ENCODE results near the gene CACNA1B.

CACNA1B gene

DNA sequence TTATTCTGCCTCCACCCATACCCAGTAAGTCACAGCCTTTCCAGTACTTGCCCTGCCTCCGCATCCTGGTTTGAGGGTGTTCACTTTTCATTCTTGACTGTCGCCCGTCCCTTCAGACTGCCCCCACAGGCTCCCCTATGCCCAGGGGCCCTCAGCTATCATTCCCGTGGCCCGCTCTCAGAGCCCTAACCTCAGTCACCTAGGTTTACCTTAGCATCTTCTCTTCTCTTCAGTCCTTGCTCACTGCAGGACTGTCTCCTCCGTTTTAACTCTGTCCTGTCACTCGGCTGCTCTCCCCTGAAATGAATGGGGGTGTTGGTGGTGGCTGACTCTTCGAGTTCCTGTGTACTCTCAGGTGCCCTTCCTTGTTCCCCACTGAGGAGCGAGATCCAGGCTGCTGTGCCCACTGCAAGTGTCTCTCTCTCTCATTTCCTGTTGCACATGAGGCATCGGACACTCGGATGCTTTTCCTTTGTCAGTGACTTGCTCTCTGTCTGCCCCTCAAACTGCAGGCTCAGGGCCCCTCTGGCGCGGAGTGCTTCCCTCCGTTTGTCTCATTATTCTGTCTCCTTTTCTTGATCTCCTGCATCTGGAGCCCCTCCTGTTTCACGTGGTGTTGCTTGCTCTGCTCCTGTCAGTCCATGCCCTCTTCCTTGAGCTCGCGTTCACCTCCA, 89.8 kb downstream of the CACNA1B start:
- no peak for DNase-seq (ENCODE audit: low spot score)

GRCh38 chr9:137968235-137968634, 90.7 kb downstream of the CACNA1B start:
- DNase-seq (ENCODE audit: low spot score): no peak

DNA sequence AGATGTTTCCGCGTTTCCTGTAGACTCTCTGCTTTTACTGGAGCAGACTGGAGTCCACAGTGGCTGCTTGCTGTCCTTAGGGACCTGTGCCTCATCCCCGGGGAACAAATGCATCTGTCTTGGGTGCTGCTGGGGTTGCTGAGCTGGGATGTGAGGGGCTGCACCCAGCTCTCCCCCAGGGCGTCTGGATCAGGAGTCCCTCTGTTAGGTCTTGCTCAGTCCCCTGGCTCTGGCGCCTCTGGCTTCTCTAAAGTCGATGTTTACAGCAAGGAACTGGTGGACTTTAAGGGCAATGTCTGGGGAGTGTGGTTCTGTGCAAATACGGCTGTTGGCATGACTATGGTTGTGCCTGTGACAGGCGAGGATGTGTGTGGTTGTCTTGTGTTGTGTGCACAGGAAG, 91.4 kb downstream of the CACNA1B start:
- no peak for DNase-seq (ENCODE audit: low spot score)

DNA sequence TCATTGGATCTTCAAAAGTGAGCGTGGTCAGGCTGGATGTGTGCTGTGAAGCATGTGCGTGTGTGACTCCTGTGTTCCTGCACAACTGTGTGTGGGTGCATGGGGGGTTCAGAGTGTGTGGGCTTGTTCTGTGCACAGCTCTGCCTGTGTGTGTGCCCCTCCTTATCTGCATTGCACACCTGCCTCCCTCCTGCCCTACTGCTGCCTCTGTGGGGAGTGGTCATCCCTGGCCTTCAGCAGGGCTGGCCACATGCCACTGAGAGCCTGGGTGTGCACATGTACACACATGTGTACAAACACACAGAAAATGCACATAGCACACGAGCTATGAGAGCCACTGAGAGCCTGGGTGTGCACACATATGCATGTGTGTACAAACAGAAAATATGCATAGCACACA, 92.1 kb downstream of the CACNA1B start:
- no peak for DNase-seq (ENCODE audit: low spot score)

- DNase-seq (ENCODE audit: low spot score): no peak
Observed at GRCh38 chr9:137970098-137970497, 92.5 kb downstream of the CACNA1B start.

- DNase-seq (ENCODE audit: low spot score): no peak
Observed at GRCh38 chr9:137970686-137971476, 93.3 kb downstream of the CACNA1B start.

DNA sequence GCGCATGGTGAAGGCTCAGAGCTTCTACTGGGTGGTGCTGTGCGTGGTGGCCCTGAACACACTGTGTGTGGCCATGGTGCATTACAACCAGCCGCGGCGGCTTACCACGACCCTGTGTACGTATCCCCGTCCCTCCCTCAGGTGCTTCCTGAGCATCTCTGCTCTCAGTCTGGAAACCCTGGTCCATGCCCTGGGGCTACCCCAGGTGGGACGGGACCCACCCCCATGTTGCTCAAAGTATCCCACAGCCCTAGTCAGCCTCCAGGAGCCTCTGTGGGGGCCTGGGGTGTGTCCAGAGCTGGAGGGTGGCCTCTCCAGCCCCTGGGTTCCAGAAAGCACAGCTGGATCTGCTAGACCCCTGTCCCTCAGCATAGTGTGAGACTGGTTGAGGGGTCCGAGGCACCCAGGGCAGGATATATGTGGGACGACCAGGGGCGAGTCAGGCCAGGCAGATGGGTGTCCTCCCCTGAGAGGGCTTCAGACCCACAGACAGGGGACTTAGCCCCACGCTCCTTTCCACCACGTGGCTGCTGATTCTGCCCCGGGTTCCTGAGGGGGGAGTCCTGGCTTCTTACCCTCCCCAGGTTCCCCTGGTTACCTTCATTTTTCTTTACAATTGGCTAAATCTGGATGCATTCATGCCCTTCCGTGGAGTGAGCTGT, 94.0 kb downstream of the CACNA1B start:
- DNase-seq (ENCODE audit: low spot score): no peak

DNA sequence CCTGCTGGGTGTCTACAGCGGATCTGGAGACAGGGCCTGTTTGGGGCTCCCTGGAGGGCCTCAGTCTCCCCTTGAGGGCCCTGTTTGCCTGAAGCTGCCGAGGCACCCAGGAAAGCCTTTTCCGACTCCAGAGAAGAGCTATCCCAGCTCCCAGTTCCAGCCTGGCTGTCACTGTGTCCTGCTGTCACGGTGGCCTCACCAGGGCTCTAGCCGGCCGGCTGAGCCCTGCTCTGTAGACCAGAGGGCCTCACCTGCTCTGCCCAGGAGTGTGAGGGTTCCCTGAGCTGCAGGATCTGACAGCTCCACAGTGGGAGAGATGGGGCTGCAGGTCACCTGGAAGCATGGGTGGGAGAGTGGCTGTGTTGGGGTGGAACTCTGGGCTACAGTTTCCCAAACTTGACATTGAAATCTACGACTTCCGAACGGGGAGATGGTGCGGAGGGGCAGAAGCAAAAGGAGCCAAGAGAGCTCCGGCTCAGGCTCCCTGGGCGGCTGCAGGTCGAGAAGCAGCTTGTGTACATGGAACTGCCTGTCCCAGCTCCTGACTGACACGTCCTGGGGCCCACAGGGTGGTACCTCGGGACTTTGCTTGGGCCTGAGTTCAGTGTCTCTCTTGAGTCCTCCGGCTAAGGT, 94.9 kb downstream of the CACNA1B start:
- DNase-seq (ENCODE audit: low spot score): no peak

DNA sequence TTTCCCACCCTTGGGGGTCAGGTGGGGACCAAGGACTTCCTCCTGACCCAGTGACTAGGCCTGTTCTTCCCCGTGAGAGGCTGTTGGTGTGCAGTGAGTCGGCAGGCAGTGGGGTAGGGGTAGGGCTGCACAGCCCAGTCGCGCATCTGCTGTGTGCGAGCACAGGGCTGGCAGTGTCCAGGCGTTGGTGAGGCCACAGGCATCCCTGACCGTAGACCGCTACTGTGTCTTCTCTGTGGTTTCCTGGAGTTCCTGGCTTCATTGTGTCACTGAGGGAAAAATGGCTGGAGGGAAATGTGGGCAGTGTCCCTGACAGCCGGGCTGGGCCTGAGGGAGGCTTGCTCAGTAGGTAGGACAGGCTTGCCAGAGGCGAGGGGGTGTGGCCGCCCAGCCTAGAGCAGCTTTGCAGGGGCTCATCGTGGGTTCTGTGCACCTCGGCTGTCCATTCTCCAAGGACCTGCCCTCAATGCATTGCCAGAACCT, 95.4 kb downstream of the CACNA1B start:
- DNase-seq (ENCODE audit: low spot score): no peak

DNA sequence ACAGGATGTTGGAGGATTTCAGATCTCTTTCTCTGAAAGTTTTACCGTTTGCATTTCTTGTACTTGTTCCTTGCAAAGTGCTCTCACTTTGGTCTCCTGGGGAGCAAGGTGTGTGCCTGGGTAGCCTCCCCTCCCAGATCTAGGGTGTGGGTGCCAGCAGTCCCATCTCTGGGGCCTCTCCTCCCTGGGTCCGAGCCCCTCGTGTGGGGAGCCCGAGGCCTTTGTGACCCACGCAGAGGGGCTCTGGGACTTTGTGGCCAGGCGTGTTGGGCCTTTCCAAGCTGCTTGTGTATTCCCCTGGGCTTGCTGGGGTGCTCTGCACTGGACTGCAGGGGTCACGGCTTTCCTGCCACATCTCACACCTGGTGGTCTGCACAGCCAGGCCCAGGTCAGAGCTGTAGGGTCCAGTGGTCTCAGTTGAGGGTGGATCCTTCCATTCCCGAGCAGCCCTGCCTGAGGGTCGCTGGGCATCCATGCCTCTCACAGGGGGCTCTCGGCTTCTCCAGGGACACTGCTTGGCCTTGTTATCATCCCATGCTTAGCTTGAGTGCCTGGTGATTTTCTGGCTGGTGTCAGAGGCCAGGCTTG, 96.3 kb downstream of the CACNA1B start:
- no peak for DNase-seq (ENCODE audit: low spot score)

- no peak for DNase-seq (ENCODE audit: low spot score)
Observed at GRCh38 chr9:137974746-137975526, 97.4 kb downstream of the CACNA1B start.

DNA sequence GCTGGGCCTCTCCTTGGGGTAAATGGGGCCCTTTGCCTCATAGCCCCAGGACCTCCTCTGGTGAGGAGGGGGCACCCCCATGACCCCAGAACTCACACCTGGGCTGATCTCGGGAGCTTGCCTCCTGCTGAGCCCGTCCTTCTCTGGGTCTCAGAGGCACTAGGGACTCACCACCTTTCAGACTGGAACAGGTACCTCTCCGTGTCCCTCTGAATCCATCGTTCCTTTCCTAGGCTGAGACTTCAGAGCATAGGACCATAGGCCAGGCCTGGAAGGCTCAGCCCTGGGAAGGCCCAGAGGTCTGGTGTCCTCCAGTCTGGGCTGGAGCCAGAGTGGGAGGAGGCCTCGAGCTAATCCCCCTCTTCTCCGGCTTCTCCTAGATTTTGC, 97.9 kb downstream of the CACNA1B start:
- DNase-seq (ENCODE audit: low spot score): no peak

DNA sequence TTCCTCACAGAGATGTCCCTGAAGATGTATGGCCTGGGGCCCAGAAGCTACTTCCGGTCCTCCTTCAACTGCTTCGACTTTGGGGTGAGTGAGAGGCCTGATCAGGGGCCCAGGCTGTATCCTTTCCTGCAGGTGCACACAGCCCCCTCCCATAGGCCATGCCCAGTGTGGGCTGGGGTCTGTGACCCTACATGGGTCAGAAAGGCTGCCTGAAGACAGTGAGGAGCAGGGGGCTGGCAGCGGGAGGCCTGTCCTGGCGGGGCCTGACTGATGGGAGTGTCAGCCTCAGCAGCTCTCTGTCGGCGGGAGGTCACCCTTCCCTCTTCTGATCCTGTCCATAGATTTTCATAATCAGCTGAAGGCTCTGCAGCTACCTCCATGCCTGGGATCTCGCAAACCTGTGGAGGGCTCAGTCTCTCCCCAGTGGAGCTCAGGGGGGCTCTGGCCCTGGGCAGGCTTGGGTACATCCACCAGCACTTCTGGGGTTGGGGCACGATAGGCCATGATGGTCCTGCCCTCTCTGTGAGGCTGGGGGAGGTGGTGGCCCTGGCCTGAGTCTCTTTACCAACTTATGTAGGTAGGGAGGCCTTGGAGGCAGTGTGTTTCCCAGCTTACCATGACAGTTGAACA, 98.5 kb downstream of the CACNA1B start:
- DNase-seq (ENCODE audit: low spot score): no peak

DNA sequence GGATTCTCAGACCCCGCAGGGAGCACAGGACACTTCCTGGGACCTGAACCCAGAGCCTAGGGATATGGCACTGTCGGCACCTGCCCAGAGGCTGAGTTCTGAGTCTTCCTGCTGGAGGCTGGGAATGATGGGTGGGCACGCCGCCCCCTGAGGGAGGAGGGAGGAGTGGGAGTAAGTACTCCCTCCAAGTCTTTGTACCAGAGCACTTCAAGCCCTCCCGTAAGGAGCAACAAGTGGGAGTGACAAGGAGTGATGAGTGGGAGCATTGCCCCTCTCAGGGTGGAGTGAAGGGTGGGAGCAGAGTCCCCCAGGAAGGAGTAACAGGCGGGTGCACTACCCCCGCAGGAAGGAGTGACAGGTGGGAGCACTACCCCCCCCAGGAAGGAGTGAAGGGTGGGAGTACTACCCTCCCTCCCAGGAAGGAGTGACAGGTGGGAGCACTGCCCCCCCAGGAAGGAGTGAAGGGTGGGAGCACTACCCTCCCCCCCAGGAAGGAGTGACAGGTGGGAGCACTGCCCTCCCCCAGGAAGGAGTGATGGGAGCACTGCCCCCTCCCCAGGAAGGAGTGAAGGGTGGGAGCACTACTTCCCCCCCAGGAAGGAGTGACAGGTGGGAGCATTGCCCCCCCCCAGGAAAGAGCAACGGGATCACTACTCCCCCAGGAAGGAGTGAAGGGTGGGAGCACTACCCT, 100.1 kb downstream of the CACNA1B start:
- no peak for DNase-seq (ENCODE audit: low spot score)

- DNase-seq (ENCODE audit: low spot score): no peak
Observed at GRCh38 chr9:137978262-137978714, 100.7 kb downstream of the CACNA1B start.

GRCh38 chr9:137982200-137982599, 104.6 kb downstream of the CACNA1B start:
- no peak for DNase-seq (ENCODE audit: low spot score)

DNA sequence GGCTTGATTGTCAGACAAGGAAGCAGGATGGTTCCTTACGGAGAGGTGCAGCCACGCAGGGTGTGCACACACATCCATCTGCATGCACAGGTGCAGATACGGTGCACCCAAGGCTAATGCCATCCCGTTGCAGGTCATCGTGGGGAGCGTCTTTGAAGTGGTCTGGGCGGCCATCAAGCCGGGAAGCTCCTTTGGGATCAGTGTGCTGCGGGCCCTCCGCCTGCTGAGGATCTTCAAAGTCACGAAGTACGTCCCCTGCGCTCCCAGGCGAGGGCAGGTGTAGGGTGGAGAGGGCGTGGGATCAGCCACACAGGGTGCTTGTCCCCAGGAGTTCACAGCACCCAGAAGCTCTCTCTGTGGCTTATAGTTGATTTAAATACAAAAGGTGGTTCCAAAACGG, 106.4 kb downstream of the CACNA1B start:
- no peak for DNase-seq (ENCODE audit: low spot score)

DNA sequence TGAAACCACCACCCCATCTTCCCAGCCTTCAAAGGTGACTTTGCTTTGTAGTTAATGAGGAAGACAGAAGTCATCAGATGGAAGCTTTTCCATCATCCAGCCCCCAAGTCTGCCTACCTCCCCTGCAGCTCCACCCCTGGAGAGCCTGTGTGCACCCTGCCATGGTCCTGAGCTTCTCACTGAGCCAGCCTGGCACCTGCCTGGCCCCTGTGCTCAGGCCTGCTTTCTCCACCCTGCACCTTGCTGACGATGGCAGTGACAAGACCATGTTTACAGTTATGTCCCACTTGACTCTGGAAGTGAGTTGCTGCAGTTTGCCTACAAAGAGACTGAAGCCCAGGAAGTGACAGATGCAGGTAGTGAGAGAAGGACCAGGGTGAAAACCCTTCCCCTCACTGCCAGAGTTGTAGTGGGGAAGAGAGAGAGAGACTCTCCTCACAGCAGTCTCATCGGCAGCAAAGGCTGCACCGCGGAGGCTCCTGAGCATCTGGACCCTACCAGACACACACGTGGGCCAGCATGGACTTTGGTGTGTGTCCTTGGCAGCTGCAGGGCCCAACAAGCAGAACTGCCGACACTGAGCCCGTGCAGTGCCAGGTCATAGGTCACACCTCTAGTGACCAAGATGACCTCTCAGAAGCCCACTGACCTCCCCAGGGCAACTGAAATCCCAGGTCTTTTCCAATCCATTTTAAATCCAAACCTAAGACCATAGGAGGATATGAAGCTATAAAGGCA, 107.1 kb downstream of the CACNA1B start:
- no peak for DNase-seq (ENCODE audit: low spot score)

DNA sequence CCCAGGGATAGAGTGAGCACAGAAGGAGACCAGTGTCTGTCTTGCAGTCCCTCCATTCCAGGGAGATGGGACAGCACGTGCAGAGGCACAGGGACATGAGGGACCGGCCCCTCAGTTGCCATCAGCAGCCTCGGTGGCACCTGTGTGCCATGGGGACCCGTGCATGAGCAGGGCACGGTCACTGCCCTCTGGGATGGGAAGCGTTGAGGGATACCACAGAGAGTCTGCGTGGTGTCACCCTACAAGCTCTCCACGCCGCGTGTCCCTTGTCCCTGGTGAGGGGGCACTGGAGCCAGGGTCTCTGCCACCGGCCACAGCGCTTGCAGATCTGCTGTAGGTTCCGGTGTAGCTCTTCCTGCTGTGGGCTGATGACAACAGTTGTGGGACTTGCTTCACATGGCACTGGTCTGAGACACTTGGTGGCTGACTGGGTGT, 108.1 kb downstream of the CACNA1B start:
- no peak for DNase-seq (ENCODE audit: low spot score)
